GM12872 (cell line): Measurements from ENCODE around the gene TRIM7.

Experiments
- TF ChIP-seq, protein P1 (sequence below): IDR thresholded peaks from 3 replicates; pipeline ENCODE4 v1.5.1; 2011; ENCODE audit warnings: low read depth, mild to moderate bottlenecking, low read length, moderate library complexity; ENCODE audit not compliant: insufficient read depth

TRIM7 gene

GRCh38 chr5:181167814-181168488 is 37.0 kb downstream of the TRIM7 start:
- TF ChIP-seq, protein P1, sequence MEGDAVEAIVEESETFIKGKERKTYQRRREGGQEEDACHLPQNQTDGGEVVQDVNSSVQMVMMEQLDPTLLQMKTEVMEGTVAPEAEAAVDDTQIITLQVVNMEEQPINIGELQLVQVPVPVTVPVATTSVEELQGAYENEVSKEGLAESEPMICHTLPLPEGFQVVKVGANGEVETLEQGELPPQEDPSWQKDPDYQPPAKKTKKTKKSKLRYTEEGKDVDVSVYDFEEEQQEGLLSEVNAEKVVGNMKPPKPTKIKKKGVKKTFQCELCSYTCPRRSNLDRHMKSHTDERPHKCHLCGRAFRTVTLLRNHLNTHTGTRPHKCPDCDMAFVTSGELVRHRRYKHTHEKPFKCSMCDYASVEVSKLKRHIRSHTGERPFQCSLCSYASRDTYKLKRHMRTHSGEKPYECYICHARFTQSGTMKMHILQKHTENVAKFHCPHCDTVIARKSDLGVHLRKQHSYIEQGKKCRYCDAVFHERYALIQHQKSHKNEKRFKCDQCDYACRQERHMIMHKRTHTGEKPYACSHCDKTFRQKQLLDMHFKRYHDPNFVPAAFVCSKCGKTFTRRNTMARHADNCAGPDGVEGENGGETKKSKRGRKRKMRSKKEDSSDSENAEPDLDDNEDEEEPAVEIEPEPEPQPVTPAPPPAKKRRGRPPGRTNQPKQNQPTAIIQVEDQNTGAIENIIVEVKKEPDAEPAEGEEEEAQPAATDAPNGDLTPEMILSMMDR: peak; percentile 74

GRCh38 chr5:181166812-181167733 is 37.9 kb downstream of the TRIM7 start:
- TF ChIP-seq, protein P1: no peak

GRCh38 chr5:181164076-181164952 is 40.7 kb downstream of the TRIM7 start:
- TF ChIP-seq, protein P1: no peak

DNA sequence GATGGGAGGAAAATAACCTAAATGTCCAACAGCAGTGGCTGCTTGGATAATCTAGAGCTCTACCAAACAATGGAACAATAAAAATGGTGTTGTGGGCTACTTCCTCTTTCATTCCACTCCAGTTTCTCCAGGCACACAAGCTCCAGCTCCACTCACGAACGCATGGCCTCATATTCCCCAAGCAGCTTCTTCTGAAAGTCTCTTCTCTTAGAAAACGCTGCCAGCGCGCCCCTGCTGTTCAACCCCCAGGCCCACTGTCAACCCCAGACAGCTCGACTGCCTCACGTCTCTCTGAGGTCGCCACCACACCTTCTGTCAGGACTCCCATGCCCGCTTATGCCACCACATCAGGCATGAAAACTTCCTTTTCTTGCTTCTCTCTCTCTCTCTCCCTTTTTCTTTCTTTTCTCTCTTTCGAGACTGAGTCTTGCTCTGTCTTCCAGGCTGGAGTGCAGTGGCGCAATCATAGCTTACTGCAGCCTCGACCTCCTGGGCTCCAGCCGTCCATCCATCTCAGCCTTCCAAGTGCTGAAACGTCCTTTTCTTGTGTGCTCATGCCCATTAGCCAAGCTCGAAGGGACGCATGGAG is 41.4 kb downstream of the TRIM7 start:
- TF ChIP-seq, protein P1: 0 out of 3 replicates have a peak, but pooled peaks have one; percentile 21

- TF ChIP-seq, protein P1: no peak
Observed at GRCh38 chr5:181161534-181162175, 43.3 kb downstream of the TRIM7 start.

DNA sequence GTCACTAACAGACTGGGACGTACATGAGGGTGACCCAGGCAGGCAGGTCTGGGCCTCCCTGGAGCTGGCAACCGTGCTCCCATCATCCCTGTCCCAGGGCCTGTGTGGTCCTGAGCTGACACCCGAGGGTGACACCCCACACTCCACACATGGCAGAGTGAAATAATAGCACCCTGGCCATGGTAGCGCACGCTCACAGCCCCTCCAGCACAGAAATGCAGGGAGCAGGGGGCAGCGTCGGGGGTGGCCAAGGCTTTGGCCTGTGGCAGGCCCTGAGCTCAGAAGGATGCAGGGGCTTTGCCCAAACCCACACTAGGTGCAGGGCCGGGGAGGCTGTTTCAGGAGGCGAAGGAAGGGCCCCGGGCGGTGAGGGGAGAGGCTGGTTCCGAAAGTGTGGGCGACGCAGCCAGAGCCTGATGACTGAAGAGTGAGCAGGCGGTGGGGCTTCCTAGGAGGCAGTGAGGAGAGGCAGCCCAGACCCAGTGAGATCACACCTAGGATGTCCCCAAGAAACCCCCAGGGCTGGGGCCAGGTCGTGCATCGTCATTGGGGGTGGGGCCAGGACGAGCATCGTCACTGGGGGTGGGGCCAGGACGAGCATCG is 44.7 kb downstream of the TRIM7 start:
- TF ChIP-seq, protein P1: no peak
